DND-41 (cell line): ENCODE results near the gene NRG2.

Source experiments
- ATAC-seq: fragments of 200-7000 bp; cut with Tn5 transposase; 3 replicates; pipeline ENCODE4 v1.9.1; 2021; ENCODE audit warnings: low read depth; ENCODE audit not compliant: insufficient read depth
- DNase-seq: peaks from one replicate; pipeline ENCODE4 v3.0.0-alpha.2; 2020
- H2AFZ ChIP-seq: 2 replicates; pipeline ENCODE4 v1.6.0; 2012; ENCODE audit warnings: low read depth, low read length
- H3K27ac ChIP-seq: 2 replicates; pipeline ENCODE4 v1.5.1; 2012; ENCODE audit warnings: low read length, inconsistent platforms
- H3K27me3 ChIP-seq: fragments of 200-600 bp; sonication (generic); 2 replicates; pipeline ENCODE4 v1.6.0; 2012; ENCODE audit warnings: low read length, mild to moderate bottlenecking, inconsistent platforms; ENCODE audit not compliant: insufficient read depth, poor library complexity
- H3K36me3 ChIP-seq: 2 replicates; pipeline ENCODE4 v1.5.1; 2012; ENCODE audit warnings: low read length, inconsistent platforms; ENCODE audit not compliant: insufficient read depth
- H3K4me1 ChIP-seq: 2 replicates; pipeline ENCODE4 v1.5.1; 2012; ENCODE audit warnings: mild to moderate bottlenecking, low read length; ENCODE audit not compliant: insufficient read depth
- H3K4me2 ChIP-seq: 2 replicates; pipeline ENCODE4 v1.6.0; 2012; ENCODE audit warnings: mild to moderate bottlenecking, moderate library complexity, low read length, inconsistent platforms; ENCODE audit not compliant: insufficient read depth
- H3K4me3 ChIP-seq, 2 experiments: fragments of 200-600 bp in 1 of 2; shearing (Covaris generic) in 1 of 2; 2 replicates each; pipeline ENCODE4 v1.5.1; 2012 to 2016; ENCODE audit warnings: inconsistent platforms in 2 of 2, low read length in 2 of 2, mild to moderate bottlenecking in 2 of 2, low read depth in 1 of 2, moderate library complexity in 1 of 2
- H3K79me2 ChIP-seq: 2 replicates; pipeline ENCODE4 v1.6.0; 2012; ENCODE audit warnings: low read length, inconsistent platforms; ENCODE audit not compliant: insufficient read depth
- H3K9ac ChIP-seq: 2 replicates; pipeline ENCODE4 v1.6.0; 2012; ENCODE audit warnings: low read depth, mild to moderate bottlenecking, inconsistent platforms, low read length, moderate library complexity
- H3K9me3 ChIP-seq: 2 replicates; pipeline ENCODE4 v1.5.1; 2012; ENCODE audit warnings: low read length, moderate library complexity, mild to moderate bottlenecking, inconsistent platforms; ENCODE audit not compliant: insufficient read depth, severe bottlenecking
- H4K20me1 ChIP-seq: 2 replicates; pipeline ENCODE4 v1.6.0; 2012; ENCODE audit warnings: low read length; ENCODE audit not compliant: insufficient read depth
- CTCF ChIP-seq: IDR thresholded peaks from 2 replicates; pipeline ENCODE4 v1.5.1; 2012; ENCODE audit warnings: borderline replicate concordance, low read length, moderate library complexity, mild to moderate bottlenecking; ENCODE audit not compliant: poor library complexity, severe bottlenecking; ENCODE audit errors: extremely low read depth
- EZH2 ChIP-seq: IDR thresholded peaks from 3 replicates; pipeline ENCODE4 v1.6.1; 2012; ENCODE audit warnings: borderline replicate concordance, low read depth, mild to moderate bottlenecking, moderate library complexity, low read length, inconsistent platforms; ENCODE audit not compliant: severe bottlenecking

Gene NRG2

GRCh38 chr5:139835656-139836055 lies 207.4 kb downstream of the NRG2 start:
- H3K4me2 ChIP-seq = no peak overlapping the region
- no peak for DNase-seq
- H3K27ac ChIP-seq = no peak overlapping the region
- no peaks in the 10 kb centered on the region for H3K4me1 ChIP-seq
- peaks cover 3% of the 10 kb centered on the region for H3K27me3 ChIP-seq
- H3K9me3 ChIP-seq = no peaks in the 10 kb centered on the region
- H4K20me1 ChIP-seq = no peaks in the 10 kb centered on the region
- no peak for TF ChIP-seq CTCF
- TF ChIP-seq EZH2 = no peak
- H3K36me3 ChIP-seq = no peaks in the 10 kb centered on the region
- H3K4me3 ChIP-seq = no peak overlapping the region
- H2AFZ ChIP-seq = no peak overlapping the region
- H3K9ac ChIP-seq = no peak overlapping the region
- ATAC-seq = no peak
- H3K79me2 ChIP-seq = no peaks in the 10 kb centered on the region

- TF ChIP-seq CTCF = no peak
- TF ChIP-seq EZH2 = no peak
- Histone ChIP-seq H3K4me3 (no peak overlapping the region), H3K9me3 (no peaks in the 10 kb centered on the region), H4K20me1 (no peaks in the 10 kb centered on the region), H3K27ac (no peak overlapping the region), H3K9ac (no peak overlapping the region), H3K79me2 (no peaks in the 10 kb centered on the region), H3K36me3 (no peaks in the 10 kb centered on the region), H3K27me3 (peaks cover 3% of the 10 kb centered on the region), H3K4me2 (no peak overlapping the region), H3K4me1 (no peaks in the 10 kb centered on the region), H2AFZ (no peak overlapping the region)
- no peak for DNase-seq
- ATAC-seq = no peak
Measured at GRCh38 chr5:139833525-139833924, 209.6 kb downstream of the NRG2 start.

- no peaks in the 10 kb centered on the region for H4K20me1 ChIP-seq
- no peak for TF ChIP-seq CTCF
- no peak for TF ChIP-seq EZH2
- H3K79me2 ChIP-seq = no peaks in the 10 kb centered on the region
- DNase-seq (no peak), ATAC-seq (no peak)
- no peaks in the 10 kb centered on the region for H3K4me1 ChIP-seq
- no peaks in the 10 kb centered on the region for H3K36me3 ChIP-seq
- H3K9ac ChIP-seq = no peak overlapping the region
- no peak overlapping the region for H3K27ac ChIP-seq
- H3K9me3 ChIP-seq = no peaks in the 10 kb centered on the region
- peaks cover 3% of the 10 kb centered on the region for H3K27me3 ChIP-seq
- no peak overlapping the region for H3K4me2 ChIP-seq
- no peak overlapping the region for H2AFZ ChIP-seq
- H3K4me3 ChIP-seq = no peak overlapping the region
Measured at GRCh38 chr5:139831624-139832023, 211.5 kb downstream of the NRG2 start.

- H3K27ac ChIP-seq = no peak overlapping the region
- DNase-seq (no peak), ATAC-seq (no peak)
- no peak overlapping the region for H3K4me2 ChIP-seq
- no peaks in the 10 kb centered on the region for H4K20me1 ChIP-seq
- no peaks in the 10 kb centered on the region for H3K9me3 ChIP-seq
- no peaks in the 10 kb centered on the region for H3K36me3 ChIP-seq
- no peaks in the 10 kb centered on the region for H3K79me2 ChIP-seq
- peaks cover 3% of the 10 kb centered on the region for H3K27me3 ChIP-seq
- H3K4me1 ChIP-seq = no peaks in the 10 kb centered on the region
- TF ChIP-seq CTCF (no peak), EZH2 (no peak)
- H3K4me3 ChIP-seq = no peak overlapping the region
- H2AFZ ChIP-seq = no peak overlapping the region
- H3K9ac ChIP-seq = no peak overlapping the region
Measured at GRCh38 chr5:139829471-139829870, 213.6 kb downstream of the NRG2 start.
